ENCODE measurements around the gene EGLN1. TPM values are rescaled to one million over a fixed set of nuclear protein-coding genes. Genes with fewer than 3 reads are reported as not detected.

EGLN1 gene
- total RNA-seq, 1 experiment from 2014 or later: 27.1 TPM

DNA sequence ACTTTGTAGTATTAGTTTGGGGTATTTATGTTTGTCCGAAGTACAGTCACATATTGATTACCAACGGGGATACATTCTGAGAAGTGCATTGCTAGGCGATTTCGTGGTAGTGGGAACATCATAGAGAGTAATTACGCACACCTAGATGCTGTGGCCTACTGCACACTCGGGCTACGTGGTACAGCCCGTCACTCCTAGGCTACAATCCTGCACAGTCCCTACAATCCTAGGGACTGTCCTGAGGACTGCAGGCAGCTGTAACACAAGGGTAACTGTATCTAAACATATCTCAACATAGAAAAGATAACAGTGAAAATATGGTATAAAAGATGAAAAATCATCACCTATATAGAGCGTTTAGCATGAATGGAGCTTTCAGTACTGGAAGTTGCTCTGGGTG lies 103.0 kb downstream of the EGLN1 start (continued):
- TF ChIP-seq ZBTB33 (IDR thresholded peaks at IDR 0.05; ENCODE audit: extremely low read depth, insufficient replicate concordance, low read length) (no peak), EGR1 (IDR thresholded peaks at IDR 0.05; ENCODE audit: low read depth) (no peak), POLR2A (IDR thresholded peaks at IDR 0.05; ENCODE audit: borderline replicate concordance, extremely low read depth, insufficient read depth, insufficient read length) (no peak), CEBPB (IDR thresholded peaks at IDR 0.05; ENCODE audit: low read depth) (no peak), SIN3A (IDR thresholded peaks at IDR 0.05; ENCODE audit: low read depth) (no peak)
- TF ChIP-seq, protein P1, sequence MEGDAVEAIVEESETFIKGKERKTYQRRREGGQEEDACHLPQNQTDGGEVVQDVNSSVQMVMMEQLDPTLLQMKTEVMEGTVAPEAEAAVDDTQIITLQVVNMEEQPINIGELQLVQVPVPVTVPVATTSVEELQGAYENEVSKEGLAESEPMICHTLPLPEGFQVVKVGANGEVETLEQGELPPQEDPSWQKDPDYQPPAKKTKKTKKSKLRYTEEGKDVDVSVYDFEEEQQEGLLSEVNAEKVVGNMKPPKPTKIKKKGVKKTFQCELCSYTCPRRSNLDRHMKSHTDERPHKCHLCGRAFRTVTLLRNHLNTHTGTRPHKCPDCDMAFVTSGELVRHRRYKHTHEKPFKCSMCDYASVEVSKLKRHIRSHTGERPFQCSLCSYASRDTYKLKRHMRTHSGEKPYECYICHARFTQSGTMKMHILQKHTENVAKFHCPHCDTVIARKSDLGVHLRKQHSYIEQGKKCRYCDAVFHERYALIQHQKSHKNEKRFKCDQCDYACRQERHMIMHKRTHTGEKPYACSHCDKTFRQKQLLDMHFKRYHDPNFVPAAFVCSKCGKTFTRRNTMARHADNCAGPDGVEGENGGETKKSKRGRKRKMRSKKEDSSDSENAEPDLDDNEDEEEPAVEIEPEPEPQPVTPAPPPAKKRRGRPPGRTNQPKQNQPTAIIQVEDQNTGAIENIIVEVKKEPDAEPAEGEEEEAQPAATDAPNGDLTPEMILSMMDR (IDR thresholded peaks at IDR 0.05 in 2 of 3, conservative IDR thresholded peaks at IDR 0.05 in 1 of 3; ENCODE audit: borderline replicate concordance in 1 of 3, insufficient read depth in 1 of 3, low read depth in 2 of 3, low read length in 2 of 3): no peak

DNA sequence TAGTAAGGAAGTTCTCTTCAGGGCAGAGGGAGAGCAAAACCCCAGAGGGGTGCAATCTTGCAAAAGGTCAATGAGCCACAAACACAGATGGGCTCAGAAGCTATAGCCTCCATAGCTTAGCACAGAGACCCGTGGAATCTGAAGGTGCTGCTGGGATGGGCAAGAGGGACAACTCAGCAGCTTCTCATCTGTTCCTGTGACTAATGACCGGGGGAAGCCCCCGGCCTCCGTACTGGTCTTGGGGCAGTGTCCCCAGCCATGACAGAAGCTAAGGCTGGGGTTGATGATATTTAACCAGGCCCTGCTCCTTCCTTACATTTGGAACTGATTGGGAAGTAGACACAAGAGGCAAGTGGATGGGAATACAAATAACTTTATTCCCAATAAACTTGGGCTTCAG lies 103.5 kb downstream of the EGLN1 start:
- ATAC-seq (no peak), DNase-seq (ENCODE audit: low read depth, low spot score) (no peak)
- Histone ChIP-seq H3K36me3 (ENCODE audit: control insufficient read depth in 1 of 2, insufficient read depth in 2 of 2, low read length in 2 of 2) (no peaks in the 10 kb centered on the region), H3K9me2 (ENCODE audit: insufficient read depth) (no peaks in the 10 kb centered on the region), H3K4me3 (replicated peaks in 1 of 2; ENCODE audit: low read depth in 1 of 2, low read length in 2 of 2) (no peak overlapping the region), H3K4me2 (ENCODE audit: low read length) (no peak overlapping the region), H3K9me3 (ENCODE audit: control insufficient read depth in 1 of 2, insufficient read depth in 1 of 2, low read depth in 1 of 2, low read length in 2 of 2) (no peaks in the 10 kb centered on the region), H3K4me1 (ENCODE audit: control insufficient read depth in 1 of 2, insufficient read depth in 2 of 2, low read length in 2 of 2) (peaks cover 0 to 3% of the 10 kb centered on the region in 2 experiments; a peak in 2 of 4 replicates), H3K27me3 (ENCODE audit: insufficient read depth, low read length) (no peaks in the 10 kb centered on the region), H3K9ac (ENCODE audit: low read length) (no peak overlapping the region), H3K27ac (ENCODE audit: low read depth, low read length) (no peak overlapping the region), H4K20me1 (ENCODE audit: insufficient read depth) (no peaks in the 10 kb centered on the region), H3K79me2 (ENCODE audit: insufficient read depth, low read length) (no peaks in the 10 kb centered on the region), H2AFZ (ENCODE audit: low read depth, low read length, poor library complexity, severe bottlenecking) (no peak overlapping the region)
- RAD21 ChIA-PET (ENCODE audit: low non-redundant PET in 1 of 2, low total read pairs in 2 of 2, uncharacterized antibody in 2 of 2, unreplicated experiment in 2 of 2): no interaction called here
- POLR2A ChIA-PET: no interaction called here
- TF ChIP-seq JUND (IDR thresholded peaks at IDR 0.05): no peak
- no peak for TF ChIP-seq ATF3 (IDR thresholded peaks at IDR 0.05)
- no peak for TF ChIP-seq EZH2phosphoT487 (IDR thresholded peaks at IDR 0.05; ENCODE audit: borderline replicate concordance)
- CTCF ChIA-PET: interaction anchor here (1.6 kb wide), 1 partner anchor 287 kb away, joined by 3 read pairs; no protein-coding TSS in a partner anchor
- intact Hi-C loops (cut with micrococcal nuclease): no loop called here
- no TSS peak for BruUV-seq (replicated peaks)

Data from HCT116 (cell line).